Measurements from ENCODE around the gene HOXA11.

The HOXA11 gene

DNA sequence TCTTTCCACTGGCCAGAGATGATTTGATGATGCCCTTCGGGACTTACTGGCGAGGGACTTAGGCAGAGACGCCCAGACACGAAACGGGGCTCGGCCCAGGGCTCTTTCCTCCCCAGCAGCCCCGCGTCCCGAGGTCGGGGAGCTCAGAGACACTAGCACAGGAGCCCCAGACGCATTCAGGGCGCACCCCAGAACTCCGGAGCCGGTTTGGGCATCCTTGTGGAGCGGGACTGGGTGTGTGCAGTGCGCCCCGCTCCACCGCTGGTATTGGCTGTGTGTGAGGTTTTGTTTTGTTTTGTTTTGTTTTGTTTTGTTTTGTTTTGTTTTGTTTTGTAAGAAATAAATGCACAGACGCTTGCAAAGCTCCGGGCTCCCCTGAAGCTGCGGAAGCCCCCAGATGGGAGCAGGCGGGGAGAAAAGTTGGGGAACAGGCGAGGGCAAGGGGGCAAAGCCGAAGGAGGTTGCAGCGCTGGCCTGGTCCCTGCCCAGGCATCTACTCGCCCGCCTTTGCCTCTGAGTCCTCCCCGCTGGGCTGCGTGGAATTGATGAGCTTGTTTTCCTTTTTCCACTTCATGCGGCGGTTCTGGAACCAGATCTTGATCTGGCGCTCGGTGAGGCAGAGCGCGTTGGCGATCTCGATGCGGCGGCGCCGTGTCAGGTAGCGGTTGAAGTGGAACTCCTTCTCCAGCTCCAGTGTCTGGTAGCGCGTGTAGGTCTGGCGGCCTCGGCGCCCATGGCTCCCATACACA, 39.7 kb downstream of the HOXA11 start:
- no peak for DNase-seq
- Mint-ChIP-seq H3K27ac (no peak overlapping the region), H3K36me3 (no peaks in the 10 kb centered on the region), H3K4me3 (no peak overlapping the region), H3K27me3 (peaks cover 84% of the 10 kb centered on the region), H3K9me3 (no peaks in the 10 kb centered on the region), H3K4me1 (peaks cover 7% of the 10 kb centered on the region)
- CTCF ChIA-PET: no interaction called here

DNA sequence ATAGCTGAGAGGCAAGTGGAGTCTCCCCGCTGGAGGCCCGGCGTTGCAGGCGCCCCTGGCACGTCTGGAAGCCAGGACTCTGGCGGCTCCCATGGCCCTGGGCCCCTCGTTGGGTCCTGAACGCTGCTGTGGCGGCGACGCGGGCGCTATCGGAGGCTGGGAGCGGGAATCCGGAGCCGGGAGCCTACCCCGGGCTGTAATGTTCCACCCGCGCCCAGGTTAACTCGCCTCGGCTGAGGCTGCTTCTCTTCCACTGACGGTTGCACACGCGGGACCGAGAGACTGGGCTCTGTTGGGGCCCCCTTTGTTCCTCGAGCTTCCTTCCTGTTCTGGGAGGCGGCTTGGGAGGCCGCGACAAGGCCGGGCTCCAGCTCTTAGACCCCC, 40.3 kb downstream of the HOXA11 start:
- peaks cover 79% of the 10 kb centered on the region for H3K27me3 Mint-ChIP-seq
- H3K4me3 Mint-ChIP-seq: no peak overlapping the region
- H3K27ac Mint-ChIP-seq: no peak overlapping the region
- H3K4me1 Mint-ChIP-seq: peaks cover 6% of the 10 kb centered on the region
- H3K9me3 Mint-ChIP-seq: no peaks in the 10 kb centered on the region
- no peak for DNase-seq
- CTCF ChIA-PET: interaction anchor here (1.0 kb wide), 1 partner anchor 479 kb away, joined by 3 read pairs; no protein-coding TSS in a partner anchor
- H3K36me3 Mint-ChIP-seq: no peaks in the 10 kb centered on the region

DNA sequence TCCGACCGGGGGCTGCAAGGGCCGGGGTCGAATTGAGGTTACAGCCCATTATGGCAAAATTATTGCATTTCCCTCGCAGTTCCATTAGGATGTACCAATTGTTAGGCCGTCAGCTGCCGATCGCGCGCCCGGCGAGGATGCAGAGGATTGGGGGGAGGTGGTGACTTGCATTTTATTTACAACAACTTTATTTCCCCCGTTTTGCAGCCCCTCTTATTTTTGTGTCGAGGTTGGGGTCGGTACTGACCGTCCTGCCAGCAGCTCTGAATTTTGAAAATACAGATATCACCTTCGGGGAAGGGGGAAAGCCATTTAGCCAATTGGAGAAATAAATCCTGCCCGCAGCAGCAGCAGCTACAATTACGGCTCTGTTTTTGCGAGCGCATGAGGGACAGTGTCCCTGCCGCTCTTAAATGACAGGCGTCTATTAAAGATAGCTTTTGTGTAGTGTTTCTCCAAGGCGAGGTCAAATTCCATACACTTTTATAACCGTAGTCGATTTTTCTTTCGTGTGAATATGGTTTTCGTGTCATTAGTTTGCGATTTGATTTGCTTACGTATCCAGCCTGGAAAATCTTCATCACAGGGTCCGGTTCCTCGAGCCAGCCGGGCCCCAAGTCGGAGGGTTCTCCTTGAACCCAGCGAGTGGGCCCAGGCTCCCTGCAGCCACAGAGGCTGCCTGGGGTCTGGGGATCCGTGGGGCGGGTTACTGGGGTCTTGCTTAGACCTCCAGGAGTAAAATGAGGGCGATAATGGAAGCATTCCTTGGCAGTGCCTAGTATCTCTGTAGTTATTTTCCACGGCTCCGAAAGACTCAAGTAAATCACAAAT, 40.9 kb downstream of the HOXA11 start:
- Mint-ChIP-seq H3K4me3 (no peak overlapping the region), H3K4me1 (peaks cover 6% of the 10 kb centered on the region), H3K27ac (no peak overlapping the region), H3K36me3 (no peaks in the 10 kb centered on the region), H3K9me3 (no peaks in the 10 kb centered on the region), H3K27me3 (peaks cover 73% of the 10 kb centered on the region)
- DNase-seq: no peak
- CTCF ChIA-PET: interaction anchor here (0.6 to 1.0 kb wide), 2 partner anchors 462 to 479 kb away, joined by 3 read pairs; no protein-coding TSS in a partner anchor

DNA sequence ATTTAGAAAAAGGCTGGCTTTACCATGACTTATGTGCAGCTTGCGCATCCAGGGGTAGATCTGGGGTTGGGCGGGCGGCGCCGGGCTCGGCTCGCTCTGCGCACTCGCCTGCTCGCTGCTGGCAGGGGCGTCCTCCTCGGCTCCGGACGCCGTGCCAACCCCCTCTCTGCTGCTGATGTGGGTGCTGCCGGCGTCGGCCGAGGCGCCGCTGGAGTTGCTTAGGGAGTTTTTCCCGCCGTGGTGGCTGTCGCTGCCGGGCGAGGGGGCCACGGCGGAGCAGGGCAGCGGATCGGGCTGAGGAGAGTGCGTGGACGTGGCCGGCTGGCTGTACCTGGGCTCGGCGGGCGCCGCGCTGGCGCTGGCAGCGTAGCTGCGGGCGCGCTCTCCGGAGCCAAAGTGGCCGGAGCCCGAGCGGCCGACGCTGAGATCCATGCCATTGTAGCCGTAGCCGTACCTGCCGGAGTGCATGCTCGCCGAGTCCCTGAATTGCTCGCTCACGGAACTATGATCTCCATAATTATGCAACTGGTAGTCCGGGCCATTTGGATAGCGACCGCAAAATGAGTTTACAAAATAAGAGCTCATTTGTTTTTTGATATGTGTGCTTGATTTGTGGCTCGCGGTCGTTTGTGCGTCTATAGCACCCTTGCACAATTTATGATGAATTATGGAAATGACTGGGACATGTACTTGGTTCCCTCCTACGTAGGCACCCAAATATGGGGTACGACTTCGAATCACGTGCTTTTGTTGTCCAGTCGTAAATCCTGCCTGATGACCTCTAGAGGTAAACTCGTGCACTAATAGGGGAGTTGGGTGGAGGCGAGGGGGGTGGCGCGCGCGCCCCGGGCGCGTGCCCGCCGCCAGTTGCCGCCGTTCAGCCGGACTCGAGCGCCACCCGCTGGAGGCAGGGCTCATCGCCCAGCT, 41.7 kb downstream of the HOXA11 start, which contains the start of gene HOXA5:
Gene HOXA5 (minus strand): TSS at position 659 of the 927 bp plus-strand sequence. CDS start 74 bp downstream, at position 585.
- Mint-ChIP-seq H3K36me3 (no peaks in the 10 kb centered on the region), H3K27ac (no peak within 1 kb of the TSS), H3K27me3 (peaks cover 72% of the 10 kb centered on the region), H3K9me3 (no peaks in the 10 kb centered on the region), H3K4me1 (peaks cover 3% of the 10 kb centered on the region), H3K4me3 (no peak within 1 kb of the TSS)
- CTCF ChIA-PET: interaction anchor here (0.6 to 1.0 kb wide), 3 partner anchors 290 to 478 kb away, joined by 3 read pairs; no protein-coding TSS in a partner anchor
- DNase-seq: no peak

DNA sequence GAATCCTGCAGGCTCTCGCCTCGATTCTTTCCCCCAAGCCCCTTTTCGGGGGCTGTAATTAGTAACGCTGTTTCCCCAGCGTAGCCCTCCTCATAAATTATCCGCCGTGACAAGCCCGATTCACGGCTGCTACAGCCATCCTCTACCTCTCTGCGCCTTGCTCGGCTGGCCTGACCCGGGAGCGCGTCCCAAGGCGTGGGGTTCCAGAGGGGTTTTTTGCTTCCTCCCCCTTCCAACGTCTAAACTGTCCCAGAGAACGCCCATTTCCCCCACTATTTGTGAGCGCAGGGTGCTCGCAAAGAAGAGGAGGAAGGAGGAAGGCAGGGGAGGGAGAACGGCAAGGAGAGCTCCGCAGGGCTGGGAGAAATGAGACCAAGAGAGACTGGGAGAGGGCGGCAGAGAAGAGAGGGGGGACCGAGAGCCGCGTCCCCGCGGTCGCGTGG, 42.4 kb downstream of the HOXA11 start:
- Mint-ChIP-seq H3K9me3 (no peaks in the 10 kb centered on the region), H3K4me3 (no peak overlapping the region), H3K36me3 (no peaks in the 10 kb centered on the region), H3K27me3 (peaks cover 69% of the 10 kb centered on the region), H3K27ac (no peak overlapping the region), H3K4me1 (no peaks in the 10 kb centered on the region)
- no peak for DNase-seq
- CTCF ChIA-PET: interaction anchor here (0.9 kb wide), 1 partner anchor 289 kb away, joined by 3 read pairs; no protein-coding TSS in a partner anchor

DNA sequence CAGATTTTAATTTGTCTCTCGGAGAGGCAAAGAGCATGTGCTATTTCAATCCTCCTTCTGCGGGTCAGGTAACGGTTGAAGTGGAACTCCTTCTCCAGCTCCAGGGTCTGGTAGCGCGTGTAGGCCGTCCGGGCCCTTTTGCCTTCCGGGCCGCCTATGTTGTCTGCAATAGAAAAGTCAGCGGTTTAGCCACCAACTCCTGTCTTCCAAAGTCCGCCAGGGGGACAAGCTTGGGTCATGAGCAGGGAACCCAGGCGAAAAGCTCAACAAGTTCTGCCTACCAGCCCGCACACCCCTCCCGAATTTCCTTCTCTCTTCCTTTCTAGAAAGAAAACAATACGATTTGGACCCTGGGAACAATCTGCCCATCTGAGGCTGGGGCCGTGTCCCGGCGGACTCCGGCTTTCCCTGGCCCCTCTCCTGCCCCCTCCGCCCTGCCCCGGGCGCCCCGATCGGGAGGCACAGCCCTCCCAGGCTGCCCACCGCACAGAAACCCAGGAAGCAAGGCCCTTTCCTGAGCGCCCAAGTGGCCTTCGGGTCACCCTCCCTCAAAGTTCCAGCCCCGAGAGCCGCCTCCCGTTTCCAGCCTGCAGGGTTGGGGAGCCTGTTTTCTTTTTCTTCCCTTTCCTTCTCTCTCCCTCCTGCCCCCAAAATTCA, 43.0 kb downstream of the HOXA11 start:
- H3K4me1 Mint-ChIP-seq: no peaks in the 10 kb centered on the region
- DNase-seq: no peak
- H3K36me3 Mint-ChIP-seq: no peaks in the 10 kb centered on the region
- no peak overlapping the region for H3K4me3 Mint-ChIP-seq
- H3K9me3 Mint-ChIP-seq: no peaks in the 10 kb centered on the region
- H3K27me3 Mint-ChIP-seq: peaks cover 69% of the 10 kb centered on the region
- CTCF ChIA-PET: no interaction called here
- H3K27ac Mint-ChIP-seq: no peak overlapping the region

DNA sequence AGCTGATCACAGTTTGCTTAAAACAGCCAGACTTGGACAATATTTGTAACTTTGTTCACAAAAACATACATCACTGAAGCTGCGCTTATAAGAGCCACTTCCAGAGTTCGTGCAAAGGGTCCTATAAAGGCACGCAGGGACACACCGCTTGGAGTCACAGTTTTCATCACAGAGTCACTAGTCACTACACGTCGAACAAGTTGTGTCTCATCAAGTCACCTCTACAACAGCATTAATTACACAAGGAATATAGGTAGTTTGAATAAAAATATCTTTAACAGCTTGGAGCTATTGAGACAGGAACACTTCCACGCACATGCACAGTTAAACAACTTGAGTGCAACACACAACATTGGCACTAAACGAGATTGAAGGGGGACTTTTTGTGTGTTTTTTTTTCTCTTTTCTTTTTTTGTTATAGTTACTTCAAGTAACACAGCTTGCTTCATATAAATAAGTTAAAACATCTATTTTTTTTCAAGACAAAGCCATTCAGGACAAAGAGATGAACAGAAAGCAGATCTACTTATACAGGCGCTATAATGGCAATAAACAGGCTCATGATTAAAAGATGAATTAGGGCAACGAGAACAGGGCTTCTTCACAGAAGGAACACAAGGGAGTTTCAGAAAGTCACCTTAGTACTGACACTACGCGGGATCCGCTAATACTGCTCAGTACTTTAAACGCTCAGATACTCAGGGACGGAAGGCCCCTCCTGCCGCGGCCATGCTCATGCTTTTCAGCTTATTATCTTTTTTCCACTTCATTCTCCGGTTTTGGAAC, 43.7 kb downstream of the HOXA11 start:
- no peaks in the 10 kb centered on the region for H3K9me3 Mint-ChIP-seq
- no peak for DNase-seq
- H3K4me3 Mint-ChIP-seq: no peak overlapping the region
- H3K4me1 Mint-ChIP-seq: no peaks in the 10 kb centered on the region
- peaks cover 68% of the 10 kb centered on the region for H3K27me3 Mint-ChIP-seq
- no peak overlapping the region for H3K27ac Mint-ChIP-seq
- CTCF ChIA-PET: no interaction called here
- no peaks in the 10 kb centered on the region for H3K36me3 Mint-ChIP-seq

DNA sequence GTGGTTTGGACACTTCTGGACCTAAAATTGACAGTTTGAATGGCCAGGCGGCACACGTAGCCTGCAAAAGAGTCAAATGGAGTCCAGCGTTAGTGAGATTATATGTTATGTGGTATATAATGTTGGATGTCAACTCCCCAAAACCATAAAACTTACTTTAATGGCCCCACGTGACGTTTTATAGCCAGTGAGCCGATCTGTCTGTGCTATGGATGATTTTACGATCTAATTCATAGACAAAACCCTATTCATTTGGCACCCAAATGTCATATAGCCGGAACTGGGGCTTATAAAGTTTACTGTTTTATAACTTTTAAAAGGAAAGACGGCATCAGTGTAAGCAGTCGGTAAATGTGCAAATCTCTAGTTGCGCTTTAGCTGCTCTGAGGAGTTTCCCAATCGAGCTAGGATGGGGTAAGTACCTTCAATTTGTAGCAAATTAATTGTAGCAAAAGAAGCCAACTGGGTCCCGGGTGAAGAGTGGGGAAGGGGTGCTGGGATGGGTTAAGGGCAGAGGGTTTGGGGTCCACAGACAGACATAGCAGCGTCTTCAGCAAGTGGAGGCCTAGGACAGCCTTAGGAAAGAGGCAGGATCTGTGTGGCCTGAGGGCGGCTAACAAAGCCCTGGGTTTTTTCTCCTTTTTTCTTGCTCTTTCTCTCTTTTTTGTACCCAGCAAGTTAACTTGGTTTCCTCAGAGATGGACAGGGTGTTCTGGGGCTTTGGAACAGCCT, 44.7 kb downstream of the HOXA11 start:
- Mint-ChIP-seq H3K27me3 (peaks cover 63% of the 10 kb centered on the region), H3K4me3 (no peak overlapping the region), H3K27ac (no peak overlapping the region), H3K9me3 (no peaks in the 10 kb centered on the region), H3K4me1 (peaks cover 2% of the 10 kb centered on the region), H3K36me3 (no peaks in the 10 kb centered on the region)
- CTCF ChIA-PET: no interaction called here
- no peak for DNase-seq

DNA sequence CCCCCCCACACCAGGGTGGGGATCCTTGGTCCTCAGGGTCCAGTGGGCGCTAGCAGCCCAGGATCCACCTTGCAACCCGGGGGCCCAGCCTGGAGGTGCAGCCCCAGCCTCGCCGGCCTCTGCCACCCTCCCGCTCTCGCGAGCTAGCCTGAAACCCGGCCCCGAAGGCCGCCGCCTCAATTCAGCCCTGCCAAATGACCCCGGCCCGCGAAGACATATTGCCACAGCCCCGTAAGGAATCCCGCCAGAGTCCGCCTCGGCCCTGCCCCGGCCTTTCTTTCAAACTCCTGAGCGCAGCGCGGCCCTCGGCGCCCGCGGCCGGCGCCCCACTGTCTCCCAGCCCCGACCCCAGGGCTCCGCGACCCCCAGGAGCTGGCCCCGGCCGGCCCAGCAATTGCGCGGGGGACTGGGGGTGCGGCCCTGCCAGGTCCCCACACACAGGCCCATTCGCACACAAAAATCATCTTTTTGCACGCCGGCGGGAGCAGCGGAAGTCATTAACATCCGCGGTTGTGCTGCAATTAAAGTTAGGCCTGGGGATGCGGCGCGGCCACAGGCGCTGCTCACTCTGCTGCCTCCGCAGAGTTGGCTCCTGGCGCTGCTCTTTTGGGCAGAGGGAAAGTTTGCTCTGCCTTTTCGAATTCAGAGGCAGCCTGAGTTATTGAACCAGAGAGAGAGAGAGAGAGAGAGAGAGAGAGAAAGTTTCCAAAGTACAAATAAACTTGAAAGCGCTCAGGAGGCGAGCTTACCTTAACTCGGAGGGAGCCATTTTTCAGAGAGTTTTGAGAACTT, 45.5 kb downstream of the HOXA11 start:
- Mint-ChIP-seq H3K9me3 (no peaks in the 10 kb centered on the region), H3K4me1 (peaks cover 8% of the 10 kb centered on the region), H3K27ac (no peak overlapping the region), H3K4me3 (no peak overlapping the region), H3K36me3 (no peaks in the 10 kb centered on the region), H3K27me3 (peaks cover 62% of the 10 kb centered on the region)
- CTCF ChIA-PET: no interaction called here
- DNase-seq: no peak

DNA sequence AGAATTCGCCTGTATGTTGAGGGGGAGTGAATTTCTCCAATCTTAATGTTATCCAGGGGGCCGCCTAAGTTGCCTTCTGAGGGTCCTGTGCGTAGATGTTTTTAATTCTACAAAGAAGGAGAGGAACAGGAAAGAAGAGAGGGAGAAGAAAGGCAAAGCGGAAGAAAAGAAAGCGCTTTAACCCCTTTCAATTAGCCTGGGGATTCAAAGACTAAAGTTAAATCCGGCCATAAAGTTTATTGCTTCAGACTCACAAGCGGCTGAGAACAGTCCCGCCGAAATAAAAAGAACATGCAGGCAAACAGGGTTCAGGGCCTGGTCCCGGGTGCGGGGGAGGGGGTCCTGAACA, 46.1 kb downstream of the HOXA11 start:
- Mint-ChIP-seq H3K27me3 (peaks cover 62% of the 10 kb centered on the region), H3K4me3 (no peak overlapping the region), H3K9me3 (no peaks in the 10 kb centered on the region), H3K4me1 (peaks cover 14% of the 10 kb centered on the region), H3K27ac (no peak overlapping the region), H3K36me3 (no peaks in the 10 kb centered on the region)
- no peak for DNase-seq
- CTCF ChIA-PET: no interaction called here

DNA sequence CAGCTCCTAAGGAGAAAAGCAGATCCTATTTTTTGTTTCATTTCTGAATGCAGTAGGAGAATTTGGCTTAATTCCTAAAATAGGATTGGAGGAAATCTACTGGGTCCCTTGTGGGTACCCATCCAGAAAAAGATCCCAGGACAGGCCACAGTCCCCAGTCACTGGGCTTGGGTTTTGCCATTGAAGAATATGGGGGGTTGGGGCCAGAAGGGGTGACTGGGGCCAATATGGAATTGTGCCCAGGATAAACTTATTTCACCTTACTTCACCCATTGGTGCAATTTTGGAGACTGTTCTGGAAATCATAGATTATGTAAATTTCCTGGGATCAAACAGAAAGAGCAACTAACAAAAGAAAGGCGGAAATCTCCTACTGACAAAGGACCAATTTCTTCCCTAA, 46.6 kb downstream of the HOXA11 start:
- no peaks in the 10 kb centered on the region for H3K9me3 Mint-ChIP-seq
- H3K27ac Mint-ChIP-seq: no peak overlapping the region
- CTCF ChIA-PET: no interaction called here
- peaks cover 66% of the 10 kb centered on the region for H3K27me3 Mint-ChIP-seq
- no peak for DNase-seq
- H3K4me1 Mint-ChIP-seq: peaks cover 16% of the 10 kb centered on the region
- no peaks in the 10 kb centered on the region for H3K36me3 Mint-ChIP-seq
- no peak overlapping the region for H3K4me3 Mint-ChIP-seq

Data from activated naive CD4-positive, alpha-beta T cell treated with anti-CD3 and anti-CD28 coated beads, Interleukin-2, amount 10 ng/mL, durations not matched to agents 7 days and 5 days (primary cell).